Mucosa of descending colon (tissue), 3 donors: Measurements from ENCODE around the gene ADAMTS18. TPM values are rescaled to one million over a fixed set of nuclear protein-coding genes. Genes with fewer than 3 reads are reported as not detected.

Experiments used
- ATAC-seq: fragments of 200-7000 bp; cut with Tn5 transposase; one replicate; pipeline ENCODE4 v1.9.1; 2020; ENCODE audit warnings: mild to moderate bottlenecking, moderate library complexity
- DNase-seq, 3 donors: peaks; one replicate each; pipeline ENCODE4 v3.0.0-alpha.2; 2020
- H3K36me3 ChIP-seq: fragments of 200-600 bp; one replicate; pipeline ENCODE4 v1.8.0; 2021; ENCODE audit warnings: low read depth, mild to moderate bottlenecking
- H3K4me1 ChIP-seq: fragments of 200-600 bp; one replicate; pipeline ENCODE4 v1.8.0; 2021; ENCODE audit warnings: low read depth, mild to moderate bottlenecking
- H3K4me3 ChIP-seq: fragments of 200-600 bp; one replicate; pipeline ENCODE4 v1.8.0; 2021; ENCODE audit warnings: mild to moderate bottlenecking
- H3K9me3 ChIP-seq: fragments of 200-600 bp; one replicate; pipeline ENCODE4 v1.8.0; 2021; ENCODE audit warnings: mild to moderate bottlenecking
- CTCF ChIP-seq: fragments of 200-600 bp; IDR thresholded peaks from one replicate; pipeline ENCODE4 v1.8.0; 2022; ENCODE audit warnings: antibody characterized with exemption, mild to moderate bottlenecking
- intact Hi-C, 2 donors: fragments of 100-400 bp; cut with DNase I in 1 of 2; cut with micrococcal nuclease in 1 of 2; formaldehyde crosslinking; loops; one replicate each; pipeline versions ENCODE4 v1.11.0 to v1.11.1; 2022; cut with DNase I, micrococcal nuclease
- total RNA-seq, 3 donors: library from RNA; stranded (reverse); fragmentation: NEBNext Ultra II Directional in 2 of 3; extraction: Animal tissue kit (Norgen Biotek cat#: 25700) in 2 of 3; gene quantifications; one replicate each; pipeline versions ENCODE4 v1.2.1 to v1.2.4, GENCODE V29; 2021 to 2023
- donor health status: DM: no; HTN: no; CAD: no; lungs with moderate emphysema.
- donor health status: DM: no; HTN: no; CAD: no.
- donor health status: DM: no; HTN: yes; CAD: no.

Gene ADAMTS18
- total RNA-seq, 3 donors from 2014 or later = 0.20 to 0.22 TPM; not detected in 1

- DNase-seq (no peak), ATAC-seq (no peak)
- no peak overlapping the region for H3K4me3 ChIP-seq
- intact Hi-C loops = no loop called here
- no peaks in the 10 kb centered on the region for H3K36me3 ChIP-seq
- no peaks in the 10 kb centered on the region for H3K9me3 ChIP-seq
- H3K4me1 ChIP-seq = no peaks in the 10 kb centered on the region
- TF ChIP-seq CTCF = no peak
Measured at GRCh38 chr16:77331802-77332586, 102.8 kb downstream of the ADAMTS18 start.

- Histone ChIP-seq H3K4me3 (no peak overlapping the region), H3K9me3 (no peaks in the 10 kb centered on the region), H3K4me1 (no peaks in the 10 kb centered on the region), H3K36me3 (no peaks in the 10 kb centered on the region)
- no peak for TF ChIP-seq CTCF
- no peak for DNase-seq
- ATAC-seq = no peak
- intact Hi-C loops = no loop called here
Measured at GRCh38 chr16:77331043-77331442, 103.8 kb downstream of the ADAMTS18 start.

- intact Hi-C loops = no loop called here
- Histone ChIP-seq H3K4me1 (no peaks in the 10 kb centered on the region), H3K36me3 (no peaks in the 10 kb centered on the region), H3K4me3 (no peak overlapping the region), H3K9me3 (no peaks in the 10 kb centered on the region)
- ATAC-seq = no peak
- DNase-seq = no peak
- no peak for TF ChIP-seq CTCF
Measured at GRCh38 chr16:77330332-77331042, 104.3 kb downstream of the ADAMTS18 start.

- no peaks in the 10 kb centered on the region for H3K36me3 ChIP-seq
- no peak overlapping the region for H3K4me3 ChIP-seq
- intact Hi-C loops = no loop called here
- no peaks in the 10 kb centered on the region for H3K4me1 ChIP-seq
- H3K9me3 ChIP-seq = no peaks in the 10 kb centered on the region
- no peak for DNase-seq
- no peak for TF ChIP-seq CTCF
- no peak for ATAC-seq
Measured at GRCh38 chr16:77328768-77329167, 106.1 kb downstream of the ADAMTS18 start.

GRCh38 chr16:77328274-77328673, 106.6 kb downstream of the ADAMTS18 start:
- no peak for TF ChIP-seq CTCF
- Histone ChIP-seq H3K4me1 (no peaks in the 10 kb centered on the region), H3K36me3 (no peaks in the 10 kb centered on the region), H3K4me3 (no peak overlapping the region), H3K9me3 (no peaks in the 10 kb centered on the region)
- intact Hi-C loops = no loop called here
- DNase-seq (no peak), ATAC-seq (no peak)
